ENCODE measurements around the gene NME8. TPM values are rescaled to one million over a fixed set of nuclear protein-coding genes. Genes with fewer than 3 reads are reported as not detected.

The NME8 gene
- total RNA-seq, 1 experiment from 2014 or later = not detected

DNA sequence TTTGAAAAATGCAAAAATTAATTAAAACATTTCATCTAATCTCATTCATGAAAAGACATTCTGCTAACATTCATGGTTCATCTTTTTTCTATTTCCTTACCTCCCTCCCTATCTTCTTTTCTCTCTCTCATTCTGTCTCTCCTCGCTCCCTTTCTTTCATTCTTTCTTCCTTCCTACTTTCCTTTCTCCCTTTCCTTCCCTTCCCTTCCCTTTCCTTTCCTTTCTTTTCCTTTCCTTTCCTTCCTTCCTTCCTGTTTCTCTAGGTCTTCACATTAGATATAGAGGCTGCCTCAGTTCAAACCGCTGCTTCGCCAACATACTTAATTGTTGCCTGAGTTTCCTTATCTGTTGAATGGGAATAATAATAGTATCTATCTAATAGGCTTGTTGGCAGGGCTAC is 46.3 kb downstream of the NME8 start:
- TF ChIP-seq, protein P1, sequence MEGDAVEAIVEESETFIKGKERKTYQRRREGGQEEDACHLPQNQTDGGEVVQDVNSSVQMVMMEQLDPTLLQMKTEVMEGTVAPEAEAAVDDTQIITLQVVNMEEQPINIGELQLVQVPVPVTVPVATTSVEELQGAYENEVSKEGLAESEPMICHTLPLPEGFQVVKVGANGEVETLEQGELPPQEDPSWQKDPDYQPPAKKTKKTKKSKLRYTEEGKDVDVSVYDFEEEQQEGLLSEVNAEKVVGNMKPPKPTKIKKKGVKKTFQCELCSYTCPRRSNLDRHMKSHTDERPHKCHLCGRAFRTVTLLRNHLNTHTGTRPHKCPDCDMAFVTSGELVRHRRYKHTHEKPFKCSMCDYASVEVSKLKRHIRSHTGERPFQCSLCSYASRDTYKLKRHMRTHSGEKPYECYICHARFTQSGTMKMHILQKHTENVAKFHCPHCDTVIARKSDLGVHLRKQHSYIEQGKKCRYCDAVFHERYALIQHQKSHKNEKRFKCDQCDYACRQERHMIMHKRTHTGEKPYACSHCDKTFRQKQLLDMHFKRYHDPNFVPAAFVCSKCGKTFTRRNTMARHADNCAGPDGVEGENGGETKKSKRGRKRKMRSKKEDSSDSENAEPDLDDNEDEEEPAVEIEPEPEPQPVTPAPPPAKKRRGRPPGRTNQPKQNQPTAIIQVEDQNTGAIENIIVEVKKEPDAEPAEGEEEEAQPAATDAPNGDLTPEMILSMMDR (conservative IDR thresholded peaks at IDR 0.05; ENCODE audit: low read depth, low read length) = no peak
- no peak for TF ChIP-seq EZH2 (IDR thresholded peaks at IDR 0.05; ENCODE audit: borderline replicate concordance, low read depth, low read length, poor library complexity, severe bottlenecking)
- Histone ChIP-seq H3K4me3 (ENCODE audit: low read depth, low read length, poor library complexity, severe bottlenecking) (no peak overlapping the region), H3K4me1 (ENCODE audit: insufficient read depth, low read length, poor library complexity, severe bottlenecking) (no peaks in the 10 kb centered on the region), H3K27me3 (replicated peaks; ENCODE audit: insufficient read depth, low read depth, low read length, poor library complexity) (no peaks in the 10 kb centered on the region), H3K27ac (ENCODE audit: low read depth, low read length, poor library complexity, severe bottlenecking) (no peak overlapping the region), H3K36me3 (ENCODE audit: insufficient read depth, low read length, poor library complexity, severe bottlenecking) (no peaks in the 10 kb centered on the region), H3K9me3 (ENCODE audit: low read depth, low read length, poor library complexity, severe bottlenecking) (no peaks in the 10 kb centered on the region)
- no peak for DNase-seq (ENCODE audit: low spot score)
- POLR2A ChIA-PET (ENCODE audit: low non-redundant PET) = no interaction called here
- CTCF ChIA-PET = no interaction called here
- BruUV-seq (replicated peaks) = no TSS peak
- intact Hi-C loops (cut with micrococcal nuclease; ENCODE audit: unreplicated experiment) = no loop called here

DNA sequence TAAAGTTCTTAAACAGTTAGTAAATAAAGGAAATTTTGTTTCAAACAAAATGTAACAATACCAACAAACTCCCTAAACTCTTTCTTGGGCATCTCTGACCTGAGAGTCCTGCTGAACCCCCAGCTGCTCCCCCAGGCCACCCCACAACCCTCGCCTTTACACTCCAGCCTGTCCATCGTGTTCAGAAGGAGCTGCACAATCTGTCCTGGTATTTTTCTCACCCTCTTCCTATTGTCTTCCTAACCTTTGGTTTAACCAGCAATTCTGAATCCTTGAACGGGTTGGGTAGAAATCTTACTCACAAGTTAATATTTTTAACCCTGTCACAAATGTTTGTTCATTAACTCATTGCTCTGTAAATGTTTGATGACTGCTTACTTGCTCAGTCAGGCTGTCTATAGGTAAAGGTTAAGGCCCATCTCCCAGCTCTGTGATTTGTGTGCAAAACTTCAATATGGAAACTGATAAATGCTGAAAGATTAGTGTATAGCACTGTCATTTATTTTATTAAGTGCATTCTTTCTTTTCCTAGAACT is 51.4 kb downstream of the NME8 start:
- no peak for DNase-seq (ENCODE audit: low spot score)
- ChIA-PET POLR2A (ENCODE audit: low non-redundant PET) (no interaction called here), CTCF (interaction anchor here (0.7 kb wide), 1 partner anchor 436 kb away, joined by 3 read pairs; no protein-coding TSS in a partner anchor)
- H3K27me3 ChIP-seq (replicated peaks; ENCODE audit: insufficient read depth, low read depth, low read length, poor library complexity) = no peaks in the 10 kb centered on the region
- H3K9me3 ChIP-seq (ENCODE audit: low read depth, low read length, poor library complexity, severe bottlenecking) = no peaks in the 10 kb centered on the region
- H3K27ac ChIP-seq (ENCODE audit: low read depth, low read length, poor library complexity, severe bottlenecking) = no peak overlapping the region
- no TSS peak for BruUV-seq (replicated peaks)
- no peaks in the 10 kb centered on the region for H3K36me3 ChIP-seq (ENCODE audit: insufficient read depth, low read length, poor library complexity, severe bottlenecking)
- TF ChIP-seq EZH2 (IDR thresholded peaks at IDR 0.05; ENCODE audit: borderline replicate concordance, low read depth, low read length, poor library complexity, severe bottlenecking) = no peak
- TF ChIP-seq, protein P1 (conservative IDR thresholded peaks at IDR 0.05; ENCODE audit: low read depth, low read length) = no peak
- no peak overlapping the region for H3K4me3 ChIP-seq (ENCODE audit: low read depth, low read length, poor library complexity, severe bottlenecking)
- intact Hi-C loops (cut with micrococcal nuclease; ENCODE audit: unreplicated experiment) = loop anchor here (2.0 to 5.0 kb wide), 5 partner anchors 138 to 469 kb away; no protein-coding TSS in a partner anchor
- no peaks in the 10 kb centered on the region for H3K4me1 ChIP-seq (ENCODE audit: insufficient read depth, low read length, poor library complexity, severe bottlenecking)

DNA sequence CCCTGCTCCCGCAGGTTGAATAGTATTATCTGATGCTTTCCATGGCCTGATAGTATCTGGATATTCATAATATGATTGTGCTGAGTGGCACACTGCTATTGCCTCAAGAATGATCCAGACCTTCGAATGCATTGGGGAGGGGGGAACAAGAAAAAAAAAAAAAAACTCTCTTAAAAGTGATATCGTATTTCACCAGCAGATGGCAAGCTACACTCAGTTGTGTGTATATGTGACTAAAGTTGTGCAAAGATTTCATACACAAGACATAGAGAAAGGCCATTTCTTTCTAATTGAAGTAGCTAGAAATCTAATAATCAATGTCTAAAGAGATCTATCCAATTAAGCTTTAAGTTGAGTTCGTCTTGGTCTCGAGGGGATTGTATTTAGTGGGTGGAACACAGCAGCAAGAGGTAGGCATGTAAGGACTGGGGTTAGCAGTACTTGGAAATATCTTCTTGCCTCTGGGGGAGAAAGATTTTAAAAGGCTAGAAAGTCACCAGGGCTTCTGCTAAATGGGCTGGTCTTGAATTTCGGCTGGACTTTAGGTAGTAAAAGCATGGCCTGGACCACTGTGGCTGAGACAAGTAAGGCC is 52.9 kb downstream of the NME8 start:
- POLR2A ChIA-PET (ENCODE audit: low non-redundant PET) = interaction anchor here (0.7 kb wide), 1 partner anchor 314 kb away, joined by 7 read pairs; no protein-coding TSS in a partner anchor
- CTCF ChIA-PET = interaction anchor here (0.5 to 2.4 kb wide), 13 partner anchors 11 to 467 kb away, joined by 3 to 9 read pairs (median 4); partner anchors contain the start of gene SFRP4

More for the DNA sequence above, 52.9 kb downstream of the NME8 start:
- no peak for TF ChIP-seq EZH2 (IDR thresholded peaks at IDR 0.05; ENCODE audit: borderline replicate concordance, low read depth, low read length, poor library complexity, severe bottlenecking)
- TF ChIP-seq, protein P1 (conservative IDR thresholded peaks at IDR 0.05; ENCODE audit: low read depth, low read length) = peak; percentile 73
- Histone ChIP-seq H3K27me3 (replicated peaks; ENCODE audit: insufficient read depth, low read depth, low read length, poor library complexity) (peaks cover 2% of the 10 kb centered on the region), H3K4me3 (ENCODE audit: low read depth, low read length, poor library complexity, severe bottlenecking) (no peak overlapping the region), H3K4me1 (ENCODE audit: insufficient read depth, low read length, poor library complexity, severe bottlenecking) (no peaks in the 10 kb centered on the region), H3K9me3 (ENCODE audit: low read depth, low read length, poor library complexity, severe bottlenecking) (no peaks in the 10 kb centered on the region), H3K27ac (ENCODE audit: low read depth, low read length, poor library complexity, severe bottlenecking) (no peak overlapping the region), H3K36me3 (ENCODE audit: insufficient read depth, low read length, poor library complexity, severe bottlenecking) (no peaks in the 10 kb centered on the region)
- intact Hi-C loops (cut with micrococcal nuclease; ENCODE audit: unreplicated experiment) = loop anchor here (2.0 to 5.0 kb wide), 5 partner anchors 136 to 467 kb away; no protein-coding TSS in a partner anchor
- DNase-seq (ENCODE audit: low spot score) = peak; percentile 65
- no TSS peak for BruUV-seq (replicated peaks)
